Hepatic stellate cell (primary cell): ENCODE measurements around the gene NF1.
"Not testable (repeated sequence)": the region's sequence is repeated elsewhere in the genome, so short reads cannot be mapped to it uniquely, and the experiment has no call there.

Source experiments
- DNase-seq: peaks from one replicate; pipeline ENCODE4 v3.0.0; 2011; ENCODE audit warnings: low spot score

NF1 gene

GRCh38 chr17:31089471-31089870 lies 5.3 kb upstream of the NF1 start:
- DNase-seq = no peak

- not testable (repeated sequence) for DNase-seq
These were observed 4.1 kb upstream of the NF1 start for GRCh38 chr17:31090650-31091049.

- no peak for DNase-seq
These were observed 2.2 kb upstream of the NF1 start for GRCh38 chr17:31092475-31093064.

GRCh38 chr17:31093866-31094599 lies 744 bp upstream of the NF1 start:
- DNase-seq = no peak

- peak; percentile 47 for DNase-seq
These were observed 694 bp downstream of the NF1 start for GRCh38 chr17:31095236-31096105.

- DNase-seq = no peak
These were observed 1.3 kb downstream of the NF1 start for GRCh38 chr17:31096106-31096436.

GRCh38 chr17:31099016-31099415 lies 4.2 kb downstream of the NF1 start:
- DNase-seq = no peak

GRCh38 chr17:31100840-31101459 lies 6.2 kb downstream of the NF1 start:
- no peak for DNase-seq

GRCh38 chr17:31101943-31102342 lies 7.2 kb downstream of the NF1 start:
- DNase-seq = no peak

- no peak for DNase-seq
These were observed 11.2 kb downstream of the NF1 start for GRCh38 chr17:31105991-31106390.

- DNase-seq = no peak
These were observed 16.4 kb downstream of the NF1 start for GRCh38 chr17:31111183-31111582.

- no peak for DNase-seq
These were observed 17.4 kb downstream of the NF1 start for GRCh38 chr17:31112001-31112661.

- not testable (repeated sequence) for DNase-seq
These were observed 18.6 kb downstream of the NF1 start for GRCh38 chr17:31113368-31113767.

GRCh38 chr17:31113939-31114338 lies 19.2 kb downstream of the NF1 start:
- no peak for DNase-seq

GRCh38 chr17:31114956-31115555 lies 20.3 kb downstream of the NF1 start:
- no peak for DNase-seq

GRCh38 chr17:31116167-31116566 lies 21.4 kb downstream of the NF1 start:
- DNase-seq = no peak

- no peak for DNase-seq
These were observed 28.0 kb downstream of the NF1 start for GRCh38 chr17:31122746-31123145.

- DNase-seq = no peak
These were observed 31.5 kb downstream of the NF1 start for GRCh38 chr17:31126318-31126717.

- DNase-seq = no peak
These were observed 33.5 kb downstream of the NF1 start for GRCh38 chr17:31128241-31128640.

- no peak for DNase-seq
These were observed 35.8 kb downstream of the NF1 start for GRCh38 chr17:31130286-31131224.

- no peak for DNase-seq
These were observed 36.5 kb downstream of the NF1 start for GRCh38 chr17:31131299-31131698.
